K562 (cell line): Measurements from ENCODE around the gene TEX14. TPM values are rescaled to one million over a fixed set of nuclear protein-coding genes. Genes with fewer than 3 reads are reported as not detected.

Experiments used
- ATAC-seq: fragments of 200-7000 bp; cut with Tn5 transposase; 3 replicates; pipeline ENCODE4 v1.9.1; 2020; ENCODE audit warnings: moderate library complexity
- BruUV-seq: library from RNA; stranded (reverse); fragments of 400-500 nt; replicated peaks from 2 replicates; lab custom pipeline; 2021; lab: Mats Ljungman, UMichigan
- CTCF ChIA-PET: fragments of 300-600 bp; formaldehyde crosslinking; extraction: SDS; loops from one replicate; lab custom pipeline; 2021; ENCODE audit warnings: low intra/inter-chr PET ratio; lab: Yijun Ruan, JAX
- POLR2A ChIA-PET: fragments of 300-600, 350-650 bp; sonication (Branson Sonifier 250); formaldehyde crosslinking; extraction: SDS; loops from one replicate; lab custom pipeline; 2021; ENCODE audit warnings: antibody characterized with exemption, inconsistent platforms; lab: Yijun Ruan, JAX
- DNase-seq, 4 experiments: peaks; one replicate each; pipeline versions ENCODE4 v3.0.0 to v3.0.0-alpha.2; 2011 to 2018; ENCODE audit warnings: low spot score in 3 of 4, mixed read lengths in 3 of 4; ENCODE audit errors: extremely low read depth in 1 of 4
- FAIRE-seq: peaks from 2 replicates; lab custom pipeline; 2011; peaks lifted over from hg19 to GRCh38; lab: Jason Lieb, UNC
- H2AFZ ChIP-seq: 2 replicates; pipeline ENCODE4 v1.6.0; 2011; ENCODE audit warnings: low read depth, low read length, control low read depth, inconsistent platforms
- H3K27ac ChIP-seq: fragments of 200-600 bp; 3 replicates; pipeline ENCODE4 v1.8.0; 2011; ENCODE audit warnings: low read depth, mild to moderate bottlenecking, control low read depth, inconsistent platforms, low read length, moderate library complexity, mixed read lengths; ENCODE audit errors: extremely low read depth
- H3K27me3 ChIP-seq, 2 experiments: fragments of 300-600 bp in 1 of 2; 2 replicates in 1 of 2; 3 replicates in 1 of 2; pipeline versions ENCODE4 v1.6.0 to v1.8.0; 2011; ENCODE audit warnings: inconsistent platforms in 2 of 2, low read length in 2 of 2, mild to moderate bottlenecking in 1 of 2, mixed read lengths in 1 of 2, moderate library complexity in 1 of 2; ENCODE audit not compliant: control insufficient read depth in 2 of 2, insufficient read depth in 2 of 2
- H3K36me3 ChIP-seq: fragments of 300-600 bp; 3 replicates; pipeline ENCODE4 v1.8.0; 2011; ENCODE audit warnings: mild to moderate bottlenecking, low read length, inconsistent platforms; ENCODE audit not compliant: control insufficient read depth, insufficient read depth
- H3K4me1 ChIP-seq, 2 experiments: fragments of 200-600 bp in 1 of 2; replicated peaks in 1 of 2; 2 replicates in 1 of 2; 3 replicates in 1 of 2; pipeline versions ENCODE4 v1.5.1 to v1.8.0; 2011; ENCODE audit warnings: inconsistent platforms in 2 of 2, low read length in 2 of 2, mild to moderate bottlenecking in 1 of 2, mixed read lengths in 1 of 2, moderate library complexity in 1 of 2; ENCODE audit not compliant: control insufficient read depth in 2 of 2, insufficient read depth in 2 of 2
- H3K4me2 ChIP-seq: 2 replicates; pipeline ENCODE4 v1.6.1; 2011; ENCODE audit warnings: low read length, control low read depth, inconsistent platforms, mixed read lengths; ENCODE audit not compliant: insufficient read depth
- H3K4me3 ChIP-seq: fragments of 200-600 bp; sonication (generic), shearing (Covaris generic); 2 replicates; pipeline ENCODE4 v1.5.1; 2016; ENCODE audit warnings: control low read depth, inconsistent platforms
- H3K79me2 ChIP-seq: fragments of 200-600 bp; 3 replicates; pipeline ENCODE4 v1.8.0; 2011; ENCODE audit warnings: low read length, inconsistent platforms; ENCODE audit not compliant: control insufficient read depth, insufficient read depth
- H3K9ac ChIP-seq, 2 experiments: 2 replicates each; pipeline versions ENCODE4 v1.6.0 to v1.6.1; 2011; ENCODE audit warnings: low read depth in 2 of 2, low read length in 2 of 2, control low read depth in 1 of 2, inconsistent platforms in 1 of 2, mild to moderate bottlenecking in 1 of 2, mixed read lengths in 1 of 2; ENCODE audit not compliant: insufficient read depth in 1 of 2
- H3K9me1 ChIP-seq: one replicate; pipeline ENCODE4 v1.6.0; 2011; ENCODE audit warnings: inconsistent platforms, mild to moderate bottlenecking, low read length, moderate library complexity; ENCODE audit not compliant: control insufficient read depth, insufficient read depth
- H3K9me3 ChIP-seq: replicated peaks from 2 replicates; pipeline ENCODE4 v1.5.1; 2011; ENCODE audit warnings: low read depth, low read length, inconsistent platforms; ENCODE audit not compliant: control insufficient read depth, insufficient read depth
- H4K20me1 ChIP-seq: replicated peaks from 2 replicates; pipeline ENCODE4 v1.6.1; 2011; ENCODE audit warnings: low read length, inconsistent platforms, mixed read lengths; ENCODE audit not compliant: control insufficient read depth, insufficient read depth
- ARID2 ChIP-seq: fragments of 450-650 bp; IDR thresholded peaks from 2 replicates; pipeline ENCODE4 v1.6.1; 2017; ENCODE audit warnings: antibody characterized with exemption, mild to moderate bottlenecking
- CEBPG ChIP-seq, 3 experiments: fragments of 200-800 bp in 1 of 3; sonication (Bioruptor generic) in 1 of 3; sonication (generic) in 1 of 3; formaldehyde crosslinking in 1 of 3; IDR thresholded peaks in 2 of 3; conservative IDR thresholded peaks in 1 of 3; 2 replicates each; pipeline versions ENCODE4 v1.6.1 to v1.8.0; 2016 to 2022; ENCODE audit warnings: missing compliant biosample characterization in 2 of 3, missing genetic modification characterization in 2 of 3, mild to moderate bottlenecking in 1 of 3, missing genetic modification reagents in 1 of 3
- CREM ChIP-seq: IDR thresholded peaks from 2 replicates; pipeline ENCODE4 v1.6.1; 2014; ENCODE audit warnings: antibody characterized with exemption, low read depth
- HMGN3 ChIP-seq: IDR thresholded peaks from 2 replicates; pipeline ENCODE4 v1.6.1; 2011; ENCODE audit warnings: borderline replicate concordance, low read depth, mild to moderate bottlenecking, mixed read lengths, low read length; ENCODE audit not compliant: insufficient read length; ENCODE audit errors: extremely low read depth
- MYNN ChIP-seq, 2 experiments: sonication (generic); formaldehyde crosslinking in 1 of 2; IDR thresholded peaks; 2 replicates each; pipeline versions ENCODE4 v1.5.0 to v1.6.1; 2016 to 2020; ENCODE audit warnings: antibody characterized with exemption in 1 of 2, missing genetic modification reagents in 1 of 2
- NFE2L1 ChIP-seq: fragments of 450-650 bp; IDR thresholded peaks from 2 replicates; pipeline ENCODE4 v1.6.1; 2016; ENCODE audit warnings: missing genetic modification characterization, low read depth, mild to moderate bottlenecking, missing compliant biosample characterization, moderate library complexity, borderline replicate concordance
- NONO ChIP-seq, 2 experiments: fragments of 200-400 bp in 1 of 2; fragments of 450-650 bp in 1 of 2; formaldehyde crosslinking in 1 of 2; IDR thresholded peaks; 2 replicates each; pipeline ENCODE4 v1.6.1; 2017; ENCODE audit warnings: low read depth in 2 of 2, mild to moderate bottlenecking in 2 of 2, moderate library complexity in 2 of 2, low read length in 1 of 2
- NUFIP1 ChIP-seq: fragments of 450-650 bp; IDR thresholded peaks from 2 replicates; pipeline ENCODE4 v1.6.1; 2018; ENCODE audit not compliant: partially characterized antibody
- SAFB2 ChIP-seq: fragments of 200-400 bp; formaldehyde crosslinking; IDR thresholded peaks from 2 replicates; pipeline ENCODE4 v1.6.1; 2018; ENCODE audit warnings: borderline replicate concordance, low read length, low read depth, moderate library complexity; ENCODE audit not compliant: severe bottlenecking
- TCF3 ChIP-seq: sonication (generic); formaldehyde crosslinking; IDR thresholded peaks from 2 replicates; pipeline ENCODE4 v1.4.0; 2020; ENCODE audit warnings: mild to moderate bottlenecking, missing genetic modification reagents
- ZFP36 ChIP-seq: fragments of 150-350 bp; IDR thresholded peaks from 2 replicates; pipeline ENCODE4 v1.6.1; 2018; ENCODE audit warnings: low read length, low read depth; ENCODE audit not compliant: partially characterized antibody
- ZNF280A ChIP-seq: fragments of 450-650 bp; IDR thresholded peaks from 2 replicates; pipeline ENCODE4 v1.6.1; 2018; ENCODE audit warnings: mild to moderate bottlenecking, low read depth; ENCODE audit not compliant: partially characterized antibody
- ZNF518B ChIP-seq: fragments of 250-450 bp; sonication (Bioruptor Pico); IDR thresholded peaks from 2 replicates; pipeline ENCODE4 v1.5.0; 2021; ENCODE audit warnings: mild to moderate bottlenecking, moderate library complexity
- ZNF785 ChIP-seq: fragments of 250-450 bp; sonication (Bioruptor Pico); IDR thresholded peaks from 2 replicates; pipeline ENCODE4 v1.4.0; 2020; ENCODE audit warnings: mild to moderate bottlenecking
- WGBS: fragments of 100-300 bp; shearing (Covaris generic); methylation state at CpG from one replicate; pipeline ENCODE4 v1.1.6; 2016; ENCODE audit warnings: low coverage, mixed read lengths; ENCODE audit not compliant: insufficient coverage; ENCODE audit errors: missing lambda C conversion rate; 5-methylcytosine and 5-hydroxymethylcytosine counted together
- in situ Hi-C: fragments of 300-500 bp; cut with MboI; formaldehyde crosslinking; loops from 4 replicates; pipeline ENCODE4 v1.15.0; 2018; ENCODE audit warnings: inconsistent platforms, mixed read lengths
- intact Hi-C: fragments of 100-400 bp; cut with micrococcal nuclease; formaldehyde crosslinking; loops from 2 replicates; pipeline ENCODE4 v1.14.2; 2022
- polyA plus RNA-seq, 8 experiments: library from polyadenylated mRNA; depleted of rRNA in 4 of 8; stranded (reverse) in 5 of 8; unstranded in 3 of 8; fragments of >200 nt; fragmentation: Nextera tagmentation in 2 of 8; fragmentation: Illumina TruSeq in 1 of 8; extraction: Ambion mirVana in 2 of 8; extraction: Trizol in 1 of 8; gene quantifications; 2 replicates each; pipeline versions ENCODE4 v1.2.1 to v1.2.3, GENCODE V29; 2011 to 2014; ENCODE audit warnings: inconsistent platforms in 1 of 8, missing spikeins in 1 of 8
- total RNA-seq, 7 experiments: library from RNA; depleted of rRNA in 6 of 7; stranded (reverse); fragments of >200 nt in 6 of 7; fragmentation: Illumina TruSeq in 2 of 7; extraction: Trizol in 2 of 7; gene quantifications; 2 replicates each; pipeline versions ENCODE4 v1.2.1 to v1.2.3, GENCODE V29; 2011 to 2021; ENCODE audit warnings: low replicate concordance in 1 of 7

The TEX14 gene
- total and polyA plus RNA-seq, 9 of the 15 experiments (the other 6 are each of a cell fraction or from before 2014, with no cell fraction given): 0.05 to 0.12 (median 0.09) TPM; not detected in 1

DNA sequence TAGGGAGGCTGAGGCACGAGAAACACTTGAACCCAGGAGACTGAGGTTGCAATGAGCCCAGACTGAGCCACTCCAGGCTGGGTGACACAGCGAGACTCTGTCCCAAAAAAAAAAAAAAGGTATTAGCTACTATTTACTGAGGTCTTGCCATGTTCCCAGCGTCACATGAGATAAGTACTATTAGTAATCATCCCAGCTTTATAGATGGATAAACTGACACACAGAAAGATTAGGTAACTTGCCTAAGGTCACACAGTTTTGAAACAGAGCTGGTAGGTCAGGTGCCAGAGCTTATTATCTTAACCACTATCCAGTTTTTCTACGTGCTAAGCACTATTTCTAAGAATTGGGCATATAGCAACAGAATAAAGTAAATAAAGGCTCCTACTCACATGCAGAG, 51.6 kb downstream of the TEX14 start:
- 10% methylated on average over 4 of the region's 4 CpGs for WGBS
- CTCF ChIA-PET: no interaction called here
- in situ Hi-C loops: no loop called here
- no peaks in the 10 kb centered on the region for H3K9me1 ChIP-seq
- no peaks in the 10 kb centered on the region for H3K79me2 ChIP-seq
- H3K27ac ChIP-seq: no peak overlapping the region
- DNase-seq (no peak), FAIRE-seq (no peak), ATAC-seq (no peak)
- no peaks in the 10 kb centered on the region for H3K36me3 ChIP-seq
- no peak overlapping the region for H3K4me2 ChIP-seq
- intact Hi-C loops: no loop called here
- no peaks in the 10 kb centered on the region for H4K20me1 ChIP-seq
- H3K27me3 ChIP-seq: no peaks in the 10 kb centered on the region
- H3K9ac ChIP-seq: no peak overlapping the region
- H3K9me3 ChIP-seq: no peaks in the 10 kb centered on the region
- no peak overlapping the region for H3K4me3 ChIP-seq
- H2AFZ ChIP-seq: 0 out of 2 replicates have a peak overlapping the region, but pooled peaks have one; percentile 0
- POLR2A ChIA-PET: interaction anchor here (0.8 to 6.0 kb wide), 3 partner anchors 9 to 19 kb away, joined by 3 to 122 read pairs (median 32); no protein-coding TSS in a partner anchor
- TF ChIP-seq CREM (no peak), ZNF785 (CRISPR knock-in tag) (no peak), HMGN3 (no peak), NONO (IDR thresholded peaks at IDR 0.05; ENCODE audit: low read depth in 2 of 2, low read length in 1 of 2) (no peak), ZNF280A (no peak), TCF3 (no peak), ZFP36 (peak; percentile 22), CEBPG (CRISPR knock-in tag; IDR thresholded peaks at IDR 0.05) (no peak), CEBPG (tag; conservative IDR thresholded peaks at IDR 0.05 in 1 of 2, IDR thresholded peaks at IDR 0.05 in 1 of 2) (peak in 1 of 2 experiments; percentile 25; a peak in 1 of 4 replicates), MYNN (IDR thresholded peaks at IDR 0.05) (no peak), MYNN (CRISPR knock-in tag; IDR thresholded peaks at IDR 0.05) (no peak), NFE2L1 (tag) (no peak), NUFIP1 (no peak), SAFB2 (no peak), ARID2 (no peak), ZNF518B (no peak)
- no peaks in the 10 kb centered on the region; a peak in 1 of 5 replicates for H3K4me1 ChIP-seq
- no TSS peak for BruUV-seq
